ENCODE data around the gene NSMCE1.

The NSMCE1 gene

DNA sequence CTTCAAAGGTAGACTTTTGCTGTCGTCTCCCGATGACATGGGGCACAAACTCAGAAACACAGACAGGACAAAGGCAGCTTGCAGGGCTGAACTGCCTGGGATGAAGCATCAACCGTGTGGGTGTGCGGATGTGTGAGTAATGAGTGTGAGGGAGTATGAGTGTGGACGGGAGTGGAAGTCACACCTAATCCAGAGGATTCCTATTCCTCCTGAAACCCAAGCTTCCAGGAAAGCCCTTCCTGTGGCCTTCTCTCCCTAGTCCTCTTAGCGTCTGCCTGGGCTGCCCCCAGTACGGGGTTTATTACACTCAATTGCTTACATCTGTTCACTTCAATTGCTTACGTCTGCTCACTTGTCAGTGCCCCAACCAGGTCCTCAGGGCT lies 42.9 kb upstream of the NSMCE1 start:
- Histone ChIP-seq H3K4me3 (ENCODE audit: low read length) (no peak overlapping the region), H3K27me3 (ENCODE audit: control insufficient read depth, insufficient read depth, low read length) (peaks cover 6% of the 10 kb centered on the region), H3K27ac (ENCODE audit: low read length) (no peak overlapping the region), H3K4me1 (ENCODE audit: control insufficient read depth, low read depth, low read length) (peaks cover 2% of the 10 kb centered on the region), H3K36me3 (ENCODE audit: control insufficient read depth, low read depth, low read length) (no peaks in the 10 kb centered on the region), H3K9me3 (ENCODE audit: control insufficient read depth, low read depth, low read length) (no peaks in the 10 kb centered on the region), H3K9ac (ENCODE audit: low read length) (no peak overlapping the region)

GRCh38 chr16:27310576-27311447 lies 42.2 kb upstream of the NSMCE1 start:
- Histone ChIP-seq H3K9me3 (ENCODE audit: control insufficient read depth, low read depth, low read length) (no peaks in the 10 kb centered on the region), H3K4me1 (ENCODE audit: control insufficient read depth, low read depth, low read length) (peaks cover 2% of the 10 kb centered on the region), H3K27me3 (ENCODE audit: control insufficient read depth, insufficient read depth, low read length) (peaks cover 6% of the 10 kb centered on the region), H3K9ac (ENCODE audit: low read length) (no peak overlapping the region), H3K4me3 (ENCODE audit: low read length) (no peak overlapping the region), H3K36me3 (ENCODE audit: control insufficient read depth, low read depth, low read length) (no peaks in the 10 kb centered on the region), H3K27ac (ENCODE audit: low read length) (no peak overlapping the region)

GRCh38 chr16:27308792-27309191 lies 40.2 kb upstream of the NSMCE1 start:
- H3K36me3 ChIP-seq (ENCODE audit: control insufficient read depth, low read depth, low read length), result no peaks in the 10 kb centered on the region
- peaks cover 2% of the 10 kb centered on the region for H3K4me1 ChIP-seq (ENCODE audit: control insufficient read depth, low read depth, low read length)
- H3K27ac ChIP-seq (ENCODE audit: low read length), result no peak overlapping the region
- peaks cover 6% of the 10 kb centered on the region for H3K27me3 ChIP-seq (ENCODE audit: control insufficient read depth, insufficient read depth, low read length)
- no peaks in the 10 kb centered on the region for H3K9me3 ChIP-seq (ENCODE audit: control insufficient read depth, low read depth, low read length)
- no peak overlapping the region for H3K4me3 ChIP-seq (ENCODE audit: low read length)
- no peak overlapping the region for H3K9ac ChIP-seq (ENCODE audit: low read length)

DNA sequence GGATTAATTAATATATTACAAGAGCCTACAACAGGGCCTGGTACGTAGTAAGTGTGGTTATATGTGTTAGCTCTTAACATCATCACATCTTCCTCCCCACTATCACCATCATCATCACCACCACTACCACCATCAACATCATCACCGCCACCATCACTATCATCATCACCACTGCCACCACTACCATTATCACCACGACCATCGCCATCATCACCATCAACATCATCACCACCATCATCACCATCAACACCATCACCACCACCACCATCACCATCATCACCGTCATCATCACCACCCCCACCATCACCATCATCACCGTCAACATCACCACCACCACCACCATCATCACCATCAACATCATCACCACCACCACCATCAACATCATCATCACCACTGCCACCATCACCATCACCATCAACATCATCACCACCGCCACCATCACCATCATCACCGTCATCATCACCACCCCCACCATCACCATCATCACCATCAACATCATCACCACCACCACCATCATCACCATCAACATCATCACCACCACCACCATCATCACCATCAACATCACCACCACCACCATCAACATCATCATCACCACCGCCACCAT lies 37.4 kb upstream of the NSMCE1 start:
- H3K27ac ChIP-seq (ENCODE audit: low read length), result no peak overlapping the region
- H3K9me3 ChIP-seq (ENCODE audit: control insufficient read depth, low read depth, low read length), result no peaks in the 10 kb centered on the region
- H3K36me3 ChIP-seq (ENCODE audit: control insufficient read depth, low read depth, low read length), result no peaks in the 10 kb centered on the region
- H3K9ac ChIP-seq (ENCODE audit: low read length), result no peak overlapping the region
- H3K4me3 ChIP-seq (ENCODE audit: low read length), result no peak overlapping the region
- no peaks in the 10 kb centered on the region for H3K4me1 ChIP-seq (ENCODE audit: control insufficient read depth, low read depth, low read length)
- H3K27me3 ChIP-seq (ENCODE audit: control insufficient read depth, insufficient read depth, low read length), result no peaks in the 10 kb centered on the region

GRCh38 chr16:27304881-27305745 lies 36.5 kb upstream of the NSMCE1 start:
- Histone ChIP-seq H3K9ac (ENCODE audit: low read length) (no peak overlapping the region), H3K9me3 (ENCODE audit: control insufficient read depth, low read depth, low read length) (no peaks in the 10 kb centered on the region), H3K27ac (ENCODE audit: low read length) (no peak overlapping the region), H3K36me3 (ENCODE audit: control insufficient read depth, low read depth, low read length) (no peaks in the 10 kb centered on the region), H3K4me3 (ENCODE audit: low read length) (no peak overlapping the region), H3K27me3 (ENCODE audit: control insufficient read depth, insufficient read depth, low read length) (no peaks in the 10 kb centered on the region), H3K4me1 (ENCODE audit: control insufficient read depth, low read depth, low read length) (no peaks in the 10 kb centered on the region)

- no peaks in the 10 kb centered on the region for H3K4me1 ChIP-seq (ENCODE audit: control insufficient read depth, low read depth, low read length)
- no peak overlapping the region for H3K4me3 ChIP-seq (ENCODE audit: low read length)
- H3K9ac ChIP-seq (ENCODE audit: low read length), result no peak overlapping the region
- no peaks in the 10 kb centered on the region for H3K27me3 ChIP-seq (ENCODE audit: control insufficient read depth, insufficient read depth, low read length)
- H3K36me3 ChIP-seq (ENCODE audit: control insufficient read depth, low read depth, low read length), result no peaks in the 10 kb centered on the region
- no peaks in the 10 kb centered on the region for H3K9me3 ChIP-seq (ENCODE audit: control insufficient read depth, low read depth, low read length)
- H3K27ac ChIP-seq (ENCODE audit: low read length), result no peak overlapping the region
These were observed 35.5 kb upstream of the NSMCE1 start for GRCh38 chr16:27304102-27304501.

- Histone ChIP-seq H3K27me3 (ENCODE audit: control insufficient read depth, insufficient read depth, low read length) (no peaks in the 10 kb centered on the region), H3K9ac (ENCODE audit: low read length) (no peak overlapping the region), H3K4me3 (ENCODE audit: low read length) (no peak overlapping the region), H3K36me3 (ENCODE audit: control insufficient read depth, low read depth, low read length) (no peaks in the 10 kb centered on the region), H3K4me1 (ENCODE audit: control insufficient read depth, low read depth, low read length) (no peaks in the 10 kb centered on the region), H3K27ac (ENCODE audit: low read length) (no peak overlapping the region), H3K9me3 (ENCODE audit: control insufficient read depth, low read depth, low read length) (no peaks in the 10 kb centered on the region)
These were observed 34.9 kb upstream of the NSMCE1 start for GRCh38 chr16:27303256-27304100.

GRCh38 chr16:27302126-27302525 lies 33.6 kb upstream of the NSMCE1 start:
- H3K9me3 ChIP-seq (ENCODE audit: control insufficient read depth, low read depth, low read length), result no peaks in the 10 kb centered on the region
- H3K9ac ChIP-seq (ENCODE audit: low read length), result no peak overlapping the region
- no peaks in the 10 kb centered on the region for H3K27me3 ChIP-seq (ENCODE audit: control insufficient read depth, insufficient read depth, low read length)
- H3K4me1 ChIP-seq (ENCODE audit: control insufficient read depth, low read depth, low read length), result no peaks in the 10 kb centered on the region
- H3K4me3 ChIP-seq (ENCODE audit: low read length), result no peak overlapping the region
- no peaks in the 10 kb centered on the region for H3K36me3 ChIP-seq (ENCODE audit: control insufficient read depth, low read depth, low read length)
- no peak overlapping the region for H3K27ac ChIP-seq (ENCODE audit: low read length)

DNA sequence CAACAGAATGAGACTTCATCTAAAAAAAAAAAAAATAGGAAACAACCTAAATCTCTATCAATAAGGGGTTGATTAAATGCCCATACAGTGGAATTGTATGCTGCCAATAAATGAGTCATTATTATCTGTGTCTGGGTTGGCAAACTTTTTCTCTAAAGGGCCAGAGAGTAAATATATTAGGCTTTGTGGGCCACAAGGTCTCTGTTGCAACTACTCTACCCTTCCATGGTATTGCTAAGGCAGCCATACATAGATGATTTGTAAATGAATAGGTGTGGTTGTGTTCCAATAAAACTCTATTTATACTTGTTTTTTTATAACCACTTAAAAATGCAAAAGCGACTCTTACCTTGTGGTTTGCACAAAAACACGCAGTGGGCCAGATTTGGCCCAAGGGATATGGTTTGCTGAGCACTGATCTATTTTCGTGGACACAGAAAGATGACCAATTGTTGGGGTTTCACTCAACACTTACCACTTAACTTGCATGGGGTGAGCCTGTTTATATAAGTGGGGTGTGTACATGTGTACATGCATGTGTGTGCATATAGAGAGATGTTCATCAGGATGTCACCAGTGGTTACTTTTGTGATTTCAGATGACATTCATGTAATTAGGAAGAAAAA lies 32.8 kb upstream of the NSMCE1 start:
- Histone ChIP-seq H3K9me3 (ENCODE audit: control insufficient read depth, low read depth, low read length) (no peaks in the 10 kb centered on the region), H3K4me3 (ENCODE audit: low read length) (no peak overlapping the region), H3K27ac (ENCODE audit: low read length) (no peak overlapping the region), H3K4me1 (ENCODE audit: control insufficient read depth, low read depth, low read length) (no peaks in the 10 kb centered on the region), H3K9ac (ENCODE audit: low read length) (no peak overlapping the region), H3K36me3 (ENCODE audit: control insufficient read depth, low read depth, low read length) (no peaks in the 10 kb centered on the region), H3K27me3 (ENCODE audit: control insufficient read depth, insufficient read depth, low read length) (no peaks in the 10 kb centered on the region)

GRCh38 chr16:27298132-27298531 lies 29.6 kb upstream of the NSMCE1 start:
- Histone ChIP-seq H3K27me3 (ENCODE audit: control insufficient read depth, insufficient read depth, low read length) (no peaks in the 10 kb centered on the region), H3K27ac (ENCODE audit: low read length) (no peak overlapping the region), H3K4me1 (ENCODE audit: control insufficient read depth, low read depth, low read length) (no peaks in the 10 kb centered on the region), H3K4me3 (ENCODE audit: low read length) (no peak overlapping the region), H3K36me3 (ENCODE audit: control insufficient read depth, low read depth, low read length) (no peaks in the 10 kb centered on the region), H3K9me3 (ENCODE audit: control insufficient read depth, low read depth, low read length) (no peaks in the 10 kb centered on the region), H3K9ac (ENCODE audit: low read length) (no peak overlapping the region)
